Posterior vena cava (tissue), 2 donors: ENCODE measurements around the gene CLRN3. TPM values are rescaled to one million over a fixed set of nuclear protein-coding genes. Genes with fewer than 3 reads are reported as not detected.

Source experiments
- DNase-seq: peaks from one replicate; pipeline ENCODE4 v3.0.0-alpha.2; 2020; ENCODE audit warnings: low spot score
- intact Hi-C, 2 donors: fragments of 100-400 bp; cut with DNase I; formaldehyde crosslinking; loops; one replicate each; pipeline versions ENCODE4 v1.14.1 to v1.14.2; 2022 to 2023
- long read RNA-seq, 2 donors: library from polyadenylated mRNA; unstranded; transcript quantifications; one replicate each; pipeline ENCODE4 v2.0.0, GENCODE V29; 2020 to 2021
- total RNA-seq, 2 donors: library from RNA; stranded (reverse); fragmentation: NEBNext Ultra II Directional; extraction: Animal tissue kit (Norgen Biotek cat#: 25700); gene quantifications; one replicate each; pipeline ENCODE4 v1.2.1, GENCODE V29; 2021
- donor health status: DM: yes; HTN: yes; CAD: no.
- donor health status: DM: yes; HTN: yes; CAD: no.

Gene CLRN3
- not detected for total RNA-seq
- long read RNA-seq, donor 1: 0 reads
- long read RNA-seq, donor 2: 0 reads

GRCh38 chr10:127892743-127893142, at the start of gene CLRN3:
Gene CLRN3, minus strand, starts transcription at chr10:127892941. Its CDS starts 157 bp downstream, at chr10:127892784.
- intact Hi-C loops: no loop called here
- DNase-seq: no peak

GRCh38 chr10:127940866-127941640, 48.3 kb upstream of the CLRN3 start:
- no peak for DNase-seq
- intact Hi-C loops: no loop called here

- intact Hi-C loops: no loop called here
- DNase-seq: no peak
These were observed 47.1 kb upstream of the CLRN3 start for GRCh38 chr10:127939786-127940330.

- no peak for DNase-seq
- intact Hi-C loops: no loop called here
These were observed 45.2 kb upstream of the CLRN3 start for GRCh38 chr10:127937915-127938463.

GRCh38 chr10:127937069-127937468, 44.3 kb upstream of the CLRN3 start:
- DNase-seq: no peak
- intact Hi-C loops: no loop called here

- DNase-seq: no peak
- intact Hi-C loops: no loop called here
These were observed 42.4 kb upstream of the CLRN3 start for GRCh38 chr10:127935071-127935561.

- intact Hi-C loops: no loop called here
- DNase-seq: no peak
These were observed 41.6 kb upstream of the CLRN3 start for GRCh38 chr10:127934383-127934782.

- intact Hi-C loops: no loop called here
- DNase-seq: no peak
These were observed 40.5 kb upstream of the CLRN3 start for GRCh38 chr10:127933271-127933670.

- no peak for DNase-seq
- intact Hi-C loops: no loop called here
These were observed 40.0 kb upstream of the CLRN3 start for GRCh38 chr10:127932521-127933270.

- intact Hi-C loops: no loop called here
- no peak for DNase-seq
These were observed 35.5 kb upstream of the CLRN3 start for GRCh38 chr10:127928021-127928806.

- no peak for DNase-seq
- intact Hi-C loops: no loop called here
These were observed 33.7 kb upstream of the CLRN3 start for GRCh38 chr10:127926455-127926854.

GRCh38 chr10:127925471-127926207, 32.9 kb upstream of the CLRN3 start:
- intact Hi-C loops: no loop called here
- DNase-seq: no peak

GRCh38 chr10:127923646-127924045, 30.9 kb upstream of the CLRN3 start:
- intact Hi-C loops: no loop called here
- no peak for DNase-seq

- intact Hi-C loops: no loop called here
- no peak for DNase-seq
These were observed 30.1 kb upstream of the CLRN3 start for GRCh38 chr10:127922675-127923366.

GRCh38 chr10:127922206-127922605, 29.5 kb upstream of the CLRN3 start:
- intact Hi-C loops: no loop called here
- no peak for DNase-seq

- DNase-seq: no peak
- intact Hi-C loops: no loop called here
These were observed 29.0 kb upstream of the CLRN3 start for GRCh38 chr10:127921753-127922145.

- no peak for DNase-seq
- intact Hi-C loops: no loop called here
These were observed 28.5 kb upstream of the CLRN3 start for GRCh38 chr10:127921075-127921752.
